Activated gamma-delta T cell (primary cell): ENCODE data around the gene MFAP2.

ENCODE experiments used
- DNase-seq: peaks from one replicate; lab custom pipeline; 2025; lab: John Stamatoyannopoulos, UW

Gene MFAP2

DNA sequence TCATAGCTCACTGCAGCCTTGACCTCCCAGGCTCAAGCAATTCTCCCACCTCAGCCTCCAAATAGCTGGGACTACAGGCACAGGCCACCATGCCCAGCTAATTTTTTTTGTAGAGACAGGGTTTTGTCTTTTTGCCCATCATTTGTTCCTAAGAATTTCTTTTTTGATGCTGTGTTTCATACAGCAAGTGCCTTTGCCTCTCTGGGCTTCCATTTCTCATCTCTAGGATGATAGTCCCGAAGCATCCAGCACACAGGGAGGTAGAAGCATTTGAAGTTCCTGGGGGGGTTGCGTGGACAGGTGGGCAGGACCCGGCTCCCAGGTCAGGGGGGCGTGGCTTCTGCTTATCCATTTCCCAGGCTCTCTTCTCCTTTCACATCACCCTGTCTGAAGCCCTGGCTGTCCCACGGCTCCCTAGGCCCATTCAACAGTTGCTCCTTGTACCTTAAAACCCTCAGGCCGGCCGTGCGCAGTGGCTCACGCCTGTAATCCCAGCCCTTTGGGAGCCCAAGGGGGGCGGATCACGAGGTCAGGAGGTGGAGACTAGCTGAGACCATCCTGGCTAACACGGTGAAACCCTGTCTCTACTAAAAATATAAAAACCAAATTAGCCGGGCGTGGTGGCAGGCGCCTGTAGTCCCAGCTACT is 27.9 kb upstream of the MFAP2 start:
- no peak for DNase-seq

GRCh38 chr1:17007121-17007520 is 26.7 kb upstream of the MFAP2 start:
- no peak for DNase-seq

- DNase-seq = no peak
Observed at GRCh38 chr1:17005365-17005740, 24.9 kb upstream of the MFAP2 start.

DNA sequence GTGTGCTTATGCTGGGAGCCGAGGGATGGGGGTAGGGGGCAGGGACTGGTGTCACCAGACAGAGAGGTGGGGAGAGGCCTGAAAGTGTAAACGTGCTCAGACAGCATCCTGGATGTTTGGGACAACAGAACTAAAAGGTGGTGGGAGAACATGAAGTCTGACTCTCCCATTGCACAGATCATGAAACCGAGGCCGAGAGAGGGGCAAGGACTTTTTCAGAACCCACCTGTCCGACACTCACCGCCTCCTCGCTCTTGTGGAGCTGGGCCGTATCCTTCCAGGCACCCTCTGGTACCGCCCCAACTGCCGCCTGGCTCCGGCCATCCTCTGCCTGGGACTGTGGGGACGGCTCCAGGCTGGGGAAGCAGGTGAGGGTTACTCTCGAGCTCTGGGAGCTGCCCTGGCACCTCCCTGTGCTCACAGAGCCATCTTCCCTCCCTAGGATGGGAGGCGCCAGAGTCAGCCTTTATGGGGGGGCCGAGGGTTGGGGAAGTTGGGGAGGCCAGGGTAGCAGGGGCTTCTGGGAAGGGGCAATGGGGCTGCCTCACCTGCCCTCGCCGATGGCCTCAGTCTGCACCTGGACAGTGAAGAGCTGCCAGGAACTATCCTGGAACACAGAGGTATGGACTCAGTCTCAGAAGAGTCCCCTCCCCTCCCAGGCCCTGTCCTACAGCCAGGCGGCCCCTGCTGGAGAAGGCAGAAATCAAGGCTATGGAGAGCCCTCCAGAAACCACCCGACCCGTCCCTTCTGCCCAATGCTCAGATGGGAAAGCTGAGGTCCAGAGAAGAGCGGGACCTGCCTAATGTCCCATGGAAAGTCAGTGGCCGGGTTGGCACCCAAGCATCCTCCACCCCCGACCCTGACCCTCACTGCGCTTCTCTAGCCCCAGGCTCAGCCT is 24.3 kb upstream of the MFAP2 start:
- DNase-seq = no peak

DNA sequence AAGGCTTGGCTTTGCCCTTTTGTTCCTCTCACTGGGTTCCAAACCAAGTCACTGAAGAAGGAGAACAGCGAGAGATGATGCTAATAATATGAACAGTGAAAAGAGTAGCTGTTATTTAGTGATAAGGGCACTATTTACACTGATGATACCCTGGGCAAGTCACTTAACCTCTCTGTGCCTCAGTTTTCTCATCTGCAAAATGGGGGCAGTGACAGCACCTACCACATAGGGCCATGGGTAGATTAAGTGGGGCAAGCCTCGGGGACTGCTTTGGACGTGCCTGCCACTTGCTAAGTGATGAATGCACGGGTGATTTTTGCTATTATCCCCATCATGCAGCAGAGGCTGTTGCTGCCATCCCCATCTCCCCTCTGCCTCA is 22.1 kb upstream of the MFAP2 start:
- DNase-seq = no peak

DNA sequence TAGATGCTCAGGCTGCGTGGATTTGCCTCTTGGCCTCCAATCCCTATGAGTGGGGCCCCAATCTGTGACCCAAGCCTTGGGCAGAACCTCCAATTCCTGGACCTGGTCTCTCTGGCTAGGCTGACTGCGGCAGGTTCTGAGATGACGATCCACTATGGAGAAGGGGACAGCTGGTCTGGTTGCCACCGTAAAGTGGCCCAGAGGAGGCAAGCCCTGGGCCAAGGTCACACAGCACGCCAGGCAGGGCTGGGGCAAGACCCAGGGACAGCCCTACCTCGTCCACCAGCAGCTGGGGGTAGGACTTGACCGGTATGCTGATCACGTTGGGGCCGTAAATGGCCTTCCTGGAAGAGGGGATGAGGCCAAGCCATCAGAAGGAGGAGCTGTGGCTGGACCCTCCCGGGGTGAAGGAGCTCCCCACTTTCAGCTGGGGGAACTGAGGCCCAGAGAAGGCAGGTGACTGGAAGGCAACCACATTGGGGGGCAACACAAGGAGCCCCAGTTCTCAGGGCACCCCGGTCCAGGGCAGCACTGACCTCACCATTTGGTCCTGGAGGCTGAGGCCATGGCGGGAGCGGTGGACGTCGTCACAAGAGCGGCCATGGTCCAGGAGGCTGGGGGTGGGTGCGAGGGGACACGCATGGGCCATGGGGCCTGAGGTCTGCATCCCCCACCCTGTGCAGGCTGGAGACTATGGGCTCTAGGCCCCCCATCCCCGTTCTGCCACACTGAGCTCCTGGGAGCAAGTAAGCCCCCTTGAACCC is 21.5 kb upstream of the MFAP2 start:
- DNase-seq = no peak

DNA sequence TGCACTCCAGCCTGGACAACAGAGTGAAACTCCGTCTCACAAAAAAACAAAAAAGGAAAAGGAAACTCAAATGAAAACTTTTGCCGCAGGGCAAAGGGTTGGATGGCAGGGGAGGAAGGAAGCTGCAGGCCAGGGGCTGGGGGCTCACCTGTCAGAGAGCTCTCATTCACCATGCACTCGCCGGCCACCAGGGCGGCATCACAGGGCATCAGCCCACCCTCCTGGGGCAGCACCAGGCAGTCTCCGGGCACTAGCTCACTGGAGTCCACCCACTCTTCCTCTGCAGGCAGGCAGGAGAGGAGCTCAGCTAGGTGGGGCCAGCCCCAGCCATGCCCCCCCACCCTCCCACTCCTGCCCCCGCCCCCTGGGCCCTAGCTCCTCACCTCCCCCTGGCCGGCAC is 19.4 kb upstream of the MFAP2 start:
- DNase-seq = no peak

GRCh38 chr1:16998589-16998988 is 18.2 kb upstream of the MFAP2 start:
- no peak for DNase-seq

DNA sequence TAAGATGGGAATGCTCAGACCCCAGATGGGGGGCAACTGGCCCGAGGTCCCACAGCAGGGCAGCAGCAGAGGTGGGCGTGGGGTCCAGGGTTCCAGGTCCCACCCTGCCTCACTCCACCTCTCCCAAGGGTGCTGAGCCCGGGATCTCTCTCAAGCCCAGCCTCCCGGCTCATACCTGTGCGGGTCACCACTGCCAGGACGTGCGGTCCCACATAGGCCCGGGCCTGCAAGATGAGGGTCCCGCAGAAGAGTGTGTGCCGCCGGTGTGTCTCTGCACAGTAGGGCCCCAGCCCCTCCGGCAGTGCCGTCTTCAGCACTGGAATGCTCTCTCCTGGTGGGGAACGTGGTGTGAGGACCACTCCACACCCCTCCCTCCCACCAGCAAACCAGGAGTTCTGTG is 16.4 kb upstream of the MFAP2 start:
- no peak for DNase-seq

GRCh38 chr1:16993521-16994038 is 13.2 kb upstream of the MFAP2 start:
- DNase-seq = no peak

GRCh38 chr1:16992675-16993074 is 12.3 kb upstream of the MFAP2 start:
- no peak for DNase-seq

GRCh38 chr1:16992102-16992501 is 11.7 kb upstream of the MFAP2 start:
- no peak for DNase-seq

GRCh38 chr1:16991571-16991970 is 11.2 kb upstream of the MFAP2 start:
- DNase-seq = no peak

DNA sequence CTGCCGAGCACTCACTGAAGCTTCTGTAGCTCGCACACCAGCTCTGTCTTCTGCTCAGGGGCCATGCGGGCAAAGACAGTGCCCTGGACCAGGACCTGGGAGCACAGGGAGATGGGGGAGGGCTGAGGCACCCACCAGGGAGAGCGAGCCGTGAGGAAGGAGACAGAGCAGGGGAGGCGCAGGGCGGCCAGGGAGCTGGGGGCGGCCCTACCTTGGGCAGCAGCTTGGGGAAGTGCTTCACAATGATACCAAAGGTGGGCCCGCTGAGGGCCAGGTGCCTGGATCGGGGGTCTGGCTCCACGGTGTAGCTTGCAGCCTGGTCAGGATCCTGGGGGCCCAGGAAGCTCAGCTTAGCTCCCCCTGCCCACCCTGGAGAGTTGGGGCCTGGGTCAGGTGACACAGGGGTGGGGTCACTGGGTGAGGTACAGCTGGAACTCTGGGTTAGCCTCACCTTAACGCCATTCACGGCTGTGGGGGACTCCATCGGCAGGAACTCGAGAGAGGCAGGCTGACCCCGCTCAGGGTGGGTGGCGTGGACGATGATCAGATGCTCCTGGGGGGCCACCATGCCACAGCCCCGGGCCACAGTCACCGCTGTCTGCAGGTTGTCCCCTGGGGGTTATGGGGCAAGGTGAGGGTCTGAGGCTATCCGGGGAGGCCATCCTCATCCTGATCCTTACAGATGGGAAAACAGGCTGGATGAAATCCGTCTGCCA is 9.4 kb upstream of the MFAP2 start:
- DNase-seq = no peak

DNA sequence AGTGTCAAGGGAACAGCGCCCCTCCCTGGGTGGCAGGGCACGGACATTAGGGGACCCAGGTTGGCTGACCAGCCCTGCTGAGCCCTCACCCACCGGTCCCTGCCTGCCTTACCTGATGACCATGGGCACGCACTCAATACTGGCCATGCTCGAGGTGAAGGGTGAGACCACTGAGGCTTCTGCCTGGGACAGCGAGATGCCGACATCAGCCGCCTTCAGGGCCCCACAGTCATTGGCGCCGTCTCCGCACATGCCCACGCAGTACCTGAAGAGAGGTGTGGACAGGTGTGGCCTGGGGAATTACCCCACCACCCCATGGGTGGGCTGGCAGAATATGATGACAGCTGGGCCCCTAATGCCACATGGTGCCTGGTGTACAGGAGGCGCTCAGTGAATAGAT is 7.8 kb upstream of the MFAP2 start:
- no peak for DNase-seq

DNA sequence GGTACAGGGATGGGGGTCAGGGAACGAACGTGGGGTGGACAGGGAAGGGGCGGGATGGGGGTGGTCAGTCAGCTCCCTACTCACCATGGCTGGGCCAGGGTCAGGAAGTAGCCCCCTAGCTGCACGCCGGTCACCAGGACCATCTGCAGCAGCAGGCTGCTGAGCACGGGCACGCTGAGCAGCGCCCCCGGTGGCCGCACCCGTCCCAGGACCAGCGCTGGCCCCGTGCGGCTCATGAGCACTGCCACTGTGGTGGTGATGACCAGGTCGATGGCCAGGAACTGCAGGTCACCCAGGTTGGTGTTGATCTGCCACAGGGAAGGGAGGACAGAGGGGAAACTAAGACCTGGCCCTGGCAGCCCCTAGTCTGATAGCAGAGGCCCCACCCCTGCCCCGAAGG is 6.5 kb upstream of the MFAP2 start:
- no peak for DNase-seq

- DNase-seq = no peak
Observed at GRCh38 chr1:16986560-16986959, 6.1 kb upstream of the MFAP2 start.

GRCh38 chr1:16986113-16986512 is 5.7 kb upstream of the MFAP2 start:
- no peak for DNase-seq

- no peak for DNase-seq
Observed at GRCh38 chr1:16984717-16985116, 4.3 kb upstream of the MFAP2 start.

GRCh38 chr1:16983649-16984048 is 3.2 kb upstream of the MFAP2 start:
- DNase-seq = no peak

DNA sequence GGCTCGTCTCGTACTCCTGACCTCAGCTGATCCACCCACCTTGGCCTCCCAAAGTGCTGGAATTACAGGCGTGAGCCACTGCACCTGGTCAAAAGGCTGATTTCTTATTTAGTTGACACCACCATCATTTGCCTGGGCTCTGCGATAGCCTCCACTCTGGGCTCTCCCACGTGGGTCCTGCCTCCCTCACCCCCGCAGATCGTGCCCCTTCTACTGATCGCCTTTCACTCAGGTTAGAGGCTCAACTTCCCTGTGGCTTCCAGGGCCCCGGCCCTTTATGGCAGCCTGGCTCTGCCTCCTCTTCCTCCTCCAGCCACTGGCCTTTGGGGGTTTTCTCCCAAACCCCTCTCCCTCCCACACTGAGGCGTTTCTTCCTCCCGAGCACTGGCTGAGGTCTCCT is 2.5 kb upstream of the MFAP2 start:
- DNase-seq = no peak

- DNase-seq = no peak
Observed at GRCh38 chr1:16981269-16981849, 939 bp upstream of the MFAP2 start.
